GM19452 (cell line): ENCODE results near the gene DRC7.

Source experiments
- ATAC-seq: cut with Tn5 transposase; IDR thresholded peaks from one replicate; pipeline ENCODE4 v1.9.1; 2021; ENCODE audit not compliant: unreplicated experiment

The DRC7 gene

GRCh38 chr16:57759541-57760356 is 65.1 kb downstream of the DRC7 start:
- no peak for ATAC-seq

GRCh38 chr16:57760357-57761160 is 66.0 kb downstream of the DRC7 start:
- no peak for ATAC-seq

GRCh38 chr16:57761301-57761700 is 66.7 kb downstream of the DRC7 start:
- ATAC-seq = no peak

- no peak for ATAC-seq
These were observed 67.4 kb downstream of the DRC7 start for GRCh38 chr16:57761957-57762356.

GRCh38 chr16:57762365-57763040 is 67.9 kb downstream of the DRC7 start:
- no peak for ATAC-seq

GRCh38 chr16:57763285-57764005 is 68.8 kb downstream of the DRC7 start:
- ATAC-seq = no peak

GRCh38 chr16:57764006-57764340 is 69.4 kb downstream of the DRC7 start:
- no peak for ATAC-seq

GRCh38 chr16:57764341-57765159 is 69.9 kb downstream of the DRC7 start:
- ATAC-seq = no peak

GRCh38 chr16:57765160-57765728 is 70.6 kb downstream of the DRC7 start:
- no peak for ATAC-seq

GRCh38 chr16:57766714-57767348 is 72.2 kb downstream of the DRC7 start:
- no peak for ATAC-seq

GRCh38 chr16:57769541-57770145 is 75.0 kb downstream of the DRC7 start:
- ATAC-seq = no peak

GRCh38 chr16:57770361-57770760 is 75.8 kb downstream of the DRC7 start:
- ATAC-seq = no peak

GRCh38 chr16:57771141-57771785 is 76.7 kb downstream of the DRC7 start:
- ATAC-seq = no peak

GRCh38 chr16:57773019-57773418 is 78.4 kb downstream of the DRC7 start:
- ATAC-seq = no peak

- no peak for ATAC-seq
These were observed 79.2 kb downstream of the DRC7 start for GRCh38 chr16:57773655-57774295.

GRCh38 chr16:57774705-57775285 is 80.2 kb downstream of the DRC7 start:
- ATAC-seq = no peak

- no peak for ATAC-seq
These were observed 81.3 kb downstream of the DRC7 start for GRCh38 chr16:57775661-57776469.
